ENCODE results near the gene PLAAT5.
A peak's percentile ranks its signal among the peaks of the same experiment; 100 is the strongest.

The PLAAT5 gene

GRCh38 chr11:63506876-63507275, 15.9 kb upstream of the PLAAT5 start:
- in situ Hi-C loops (cut with HindIII; ENCODE audit: low pct_unique_long_range_greater_than_20kb, low sequenced_read_pairs): no loop called here
- no peak for TF ChIP-seq JUND (IDR thresholded peaks at IDR 0.05; ENCODE audit: low read depth)
- DNase-seq (ENCODE audit: low read depth in 1 of 2, low spot score in 1 of 2): peak in 1 of 2 experiments; percentile 49

DNA sequence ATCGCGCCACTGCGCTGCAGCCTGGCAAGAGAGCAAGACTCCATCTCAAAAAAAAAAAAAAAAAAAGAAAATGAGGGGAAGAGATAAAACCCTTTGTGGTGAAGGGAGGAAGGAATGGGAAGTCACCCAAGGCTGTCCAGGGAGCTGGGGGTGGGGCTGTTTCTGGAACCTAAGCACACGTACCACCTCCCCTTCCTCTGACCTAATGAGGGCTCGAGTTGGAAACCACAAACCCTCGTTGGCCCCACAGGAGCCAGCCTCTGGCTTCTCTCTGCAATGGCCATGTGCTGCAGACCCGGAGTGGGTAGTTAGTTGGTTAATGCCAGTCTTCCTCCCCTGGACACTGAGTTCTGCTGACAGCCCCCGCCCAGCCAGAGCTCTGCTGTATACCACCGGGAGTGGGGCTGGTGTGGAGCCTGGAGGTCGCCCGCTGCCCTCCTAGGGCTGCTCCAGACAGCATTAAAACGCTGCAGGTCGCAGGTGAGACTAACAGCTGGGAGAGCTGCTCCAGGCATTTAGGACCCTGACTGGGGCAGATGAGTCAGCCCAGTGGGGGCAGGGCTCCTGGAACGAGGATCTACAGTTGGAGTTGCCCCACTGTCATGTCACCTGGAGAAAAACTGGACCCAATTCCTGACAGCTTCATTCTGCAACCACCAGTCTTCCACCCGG, 15.0 kb upstream of the PLAAT5 start, which contains the start of gene LGALS12:
Gene LGALS12, plus strand, starts transcription at position 228 of the 672 bp plus-strand sequence. Its CDS starts 375 bp downstream, at position 603.
- no peak for TF ChIP-seq JUND (IDR thresholded peaks at IDR 0.05; ENCODE audit: low read depth)
- no peak for DNase-seq (ENCODE audit: low read depth in 1 of 2, low spot score in 1 of 2)
- in situ Hi-C loops (cut with HindIII; ENCODE audit: low pct_unique_long_range_greater_than_20kb, low sequenced_read_pairs): no loop called here

GRCh38 chr11:63504933-63505586, 14.1 kb upstream of the PLAAT5 start:
- in situ Hi-C loops (cut with HindIII; ENCODE audit: low pct_unique_long_range_greater_than_20kb, low sequenced_read_pairs): no loop called here
- peak in 1 of 2 experiments; percentile 39 for DNase-seq (ENCODE audit: low read depth in 1 of 2, low spot score in 1 of 2)
- TF ChIP-seq JUND (IDR thresholded peaks at IDR 0.05; ENCODE audit: low read depth): no peak

DNA sequence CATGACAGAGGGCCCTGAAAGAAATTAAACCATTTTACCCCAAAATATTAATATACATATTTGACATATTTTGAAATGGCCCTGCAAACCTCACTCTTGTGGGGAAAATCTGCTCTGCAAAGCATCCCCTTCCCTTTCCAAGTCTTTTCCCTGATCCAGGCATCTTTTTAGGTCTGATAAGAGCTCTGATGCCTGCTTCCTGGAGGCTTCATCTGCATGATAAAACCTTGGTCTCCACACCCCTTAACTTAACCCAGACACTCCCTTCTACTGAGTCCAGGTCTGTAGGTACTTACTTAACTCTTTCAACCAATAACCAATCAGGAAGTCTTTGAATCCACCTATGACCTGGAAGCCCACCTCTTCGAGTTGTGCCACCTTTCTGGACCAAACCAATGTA, 13.1 kb upstream of the PLAAT5 start:
- DNase-seq (ENCODE audit: low read depth in 1 of 2, low spot score in 1 of 2): no peak
- in situ Hi-C loops (cut with HindIII; ENCODE audit: low pct_unique_long_range_greater_than_20kb, low sequenced_read_pairs): no loop called here
- TF ChIP-seq JUND (IDR thresholded peaks at IDR 0.05; ENCODE audit: low read depth): no peak

DNA sequence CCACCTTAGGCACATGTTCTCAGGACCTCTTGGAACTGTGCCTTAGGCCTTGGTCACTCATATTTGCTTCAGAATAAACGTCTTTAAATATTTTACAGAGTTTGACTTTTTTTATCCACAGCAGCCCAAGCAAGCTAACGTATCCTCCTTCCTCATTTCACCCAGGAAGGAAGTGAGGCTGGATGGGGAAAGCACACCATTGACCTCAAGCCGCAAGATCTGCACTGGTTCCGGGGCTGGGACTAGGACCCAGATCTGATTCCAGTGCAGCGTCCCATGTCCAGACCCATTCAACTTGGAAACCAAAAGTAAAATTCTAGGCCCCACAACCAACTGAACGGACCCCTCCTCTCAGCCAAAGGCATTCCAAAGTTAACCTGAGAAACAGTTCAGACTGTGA, 12.5 kb upstream of the PLAAT5 start:
- no peak for DNase-seq (ENCODE audit: low read depth in 1 of 2, low spot score in 1 of 2)
- in situ Hi-C loops (cut with HindIII; ENCODE audit: low pct_unique_long_range_greater_than_20kb, low sequenced_read_pairs): no loop called here
- no peak for TF ChIP-seq JUND (IDR thresholded peaks at IDR 0.05; ENCODE audit: low read depth)

GRCh38 chr11:63502252-63502820, 11.4 kb upstream of the PLAAT5 start:
- in situ Hi-C loops (cut with HindIII; ENCODE audit: low pct_unique_long_range_greater_than_20kb, low sequenced_read_pairs): no loop called here
- no peak for TF ChIP-seq JUND (IDR thresholded peaks at IDR 0.05; ENCODE audit: low read depth)
- DNase-seq (ENCODE audit: low read depth in 1 of 2, low spot score in 1 of 2): no peak

- in situ Hi-C loops (cut with HindIII; ENCODE audit: low pct_unique_long_range_greater_than_20kb, low sequenced_read_pairs): no loop called here
- TF ChIP-seq JUND (IDR thresholded peaks at IDR 0.05; ENCODE audit: low read depth): no peak
- DNase-seq (ENCODE audit: low read depth in 1 of 2, low spot score in 1 of 2): no peak
These were observed 10.3 kb upstream of the PLAAT5 start for GRCh38 chr11:63501236-63501635.

DNA sequence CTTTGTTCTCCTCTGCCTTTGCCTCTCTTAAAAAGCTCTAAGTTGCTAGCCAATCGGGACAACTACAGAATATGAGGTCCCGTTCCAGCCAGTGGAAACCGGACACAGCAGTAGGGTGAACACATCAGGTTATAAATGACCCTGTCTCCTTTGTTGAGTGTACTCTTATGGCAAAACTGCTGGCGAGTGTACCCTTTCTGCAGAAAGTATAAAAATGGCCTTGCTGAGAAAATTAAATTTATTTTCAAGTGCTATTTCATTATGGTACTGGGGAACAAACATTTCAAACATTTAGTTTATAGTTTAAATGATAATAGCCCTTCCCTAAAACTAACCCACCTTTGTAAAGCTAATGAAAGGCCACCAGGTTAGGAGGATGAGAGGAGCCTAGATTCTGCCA, 8.9 kb upstream of the PLAAT5 start:
- no peak for TF ChIP-seq JUND (IDR thresholded peaks at IDR 0.05; ENCODE audit: low read depth)
- DNase-seq (ENCODE audit: low read depth in 1 of 2, low spot score in 1 of 2): no peak
- in situ Hi-C loops (cut with HindIII; ENCODE audit: low pct_unique_long_range_greater_than_20kb, low sequenced_read_pairs): no loop called here

DNA sequence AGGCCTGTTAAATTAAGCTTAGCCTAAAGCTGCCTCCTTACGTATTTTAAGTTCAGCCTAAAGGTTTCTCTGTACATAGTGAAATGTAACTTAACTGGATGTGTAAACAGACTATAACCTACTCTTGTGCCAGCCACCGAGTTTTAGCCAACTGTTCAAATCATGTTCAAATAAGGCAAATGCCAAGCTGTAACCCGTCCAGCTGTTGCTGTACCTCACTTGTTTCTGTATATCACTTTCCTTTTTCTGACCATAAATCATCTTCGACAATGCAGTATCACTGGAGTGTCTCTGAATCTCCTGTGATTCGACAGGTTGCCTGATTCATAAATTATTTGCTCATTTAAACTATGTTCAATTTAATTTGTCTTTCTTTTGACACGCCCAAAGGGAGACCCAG, 4.0 kb upstream of the PLAAT5 start:
- DNase-seq (ENCODE audit: low read depth in 1 of 2, low spot score in 1 of 2): no peak
- in situ Hi-C loops (cut with HindIII; ENCODE audit: low pct_unique_long_range_greater_than_20kb, low sequenced_read_pairs): no loop called here
- no peak for TF ChIP-seq JUND (IDR thresholded peaks at IDR 0.05; ENCODE audit: low read depth)

DNA sequence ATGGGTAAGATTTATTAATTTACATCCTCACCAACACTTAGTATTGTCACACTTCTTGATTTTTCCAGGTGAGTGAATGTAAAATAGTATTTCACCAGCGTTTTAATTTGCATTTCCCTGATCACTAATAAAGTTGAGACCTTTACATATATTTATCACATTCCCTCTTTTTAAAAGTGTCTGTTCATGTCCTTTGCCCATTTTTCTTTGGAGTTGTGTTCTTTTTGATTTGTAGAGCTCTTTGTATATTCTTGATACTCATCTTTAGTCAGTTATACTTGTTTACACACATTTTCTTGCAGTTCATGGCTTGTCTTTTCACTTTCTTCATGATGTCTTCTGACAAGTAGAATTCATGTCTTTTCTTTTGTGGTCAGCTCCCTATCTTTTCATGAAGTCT, 2.2 kb upstream of the PLAAT5 start:
- in situ Hi-C loops (cut with HindIII; ENCODE audit: low pct_unique_long_range_greater_than_20kb, low sequenced_read_pairs): no loop called here
- DNase-seq (ENCODE audit: low read depth in 1 of 2, low spot score in 1 of 2): no peak
- no peak for TF ChIP-seq JUND (IDR thresholded peaks at IDR 0.05; ENCODE audit: low read depth)

DNA sequence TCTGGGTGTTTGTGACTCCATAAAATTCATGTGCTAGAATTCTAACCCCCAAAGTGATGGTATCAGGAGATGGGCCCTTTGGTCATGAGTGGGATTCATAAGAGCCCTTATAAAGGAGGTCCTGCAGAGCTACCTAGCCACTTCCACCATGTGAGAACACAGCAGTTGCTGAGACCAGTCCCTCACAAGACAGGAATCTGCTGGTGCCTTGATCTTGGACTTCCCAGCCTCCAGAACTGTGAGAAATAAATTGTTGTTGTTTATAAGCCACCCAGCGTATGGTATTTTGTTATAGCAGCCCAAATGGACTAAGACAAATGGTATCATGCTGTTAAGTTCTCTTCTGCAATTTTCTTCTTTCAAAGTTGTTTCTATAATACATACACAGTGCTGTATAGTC, 1.5 kb upstream of the PLAAT5 start:
- no peak for TF ChIP-seq JUND (IDR thresholded peaks at IDR 0.05; ENCODE audit: low read depth)
- in situ Hi-C loops (cut with HindIII; ENCODE audit: low pct_unique_long_range_greater_than_20kb, low sequenced_read_pairs): no loop called here
- DNase-seq (ENCODE audit: low read depth in 1 of 2, low spot score in 1 of 2): no peak

DNA sequence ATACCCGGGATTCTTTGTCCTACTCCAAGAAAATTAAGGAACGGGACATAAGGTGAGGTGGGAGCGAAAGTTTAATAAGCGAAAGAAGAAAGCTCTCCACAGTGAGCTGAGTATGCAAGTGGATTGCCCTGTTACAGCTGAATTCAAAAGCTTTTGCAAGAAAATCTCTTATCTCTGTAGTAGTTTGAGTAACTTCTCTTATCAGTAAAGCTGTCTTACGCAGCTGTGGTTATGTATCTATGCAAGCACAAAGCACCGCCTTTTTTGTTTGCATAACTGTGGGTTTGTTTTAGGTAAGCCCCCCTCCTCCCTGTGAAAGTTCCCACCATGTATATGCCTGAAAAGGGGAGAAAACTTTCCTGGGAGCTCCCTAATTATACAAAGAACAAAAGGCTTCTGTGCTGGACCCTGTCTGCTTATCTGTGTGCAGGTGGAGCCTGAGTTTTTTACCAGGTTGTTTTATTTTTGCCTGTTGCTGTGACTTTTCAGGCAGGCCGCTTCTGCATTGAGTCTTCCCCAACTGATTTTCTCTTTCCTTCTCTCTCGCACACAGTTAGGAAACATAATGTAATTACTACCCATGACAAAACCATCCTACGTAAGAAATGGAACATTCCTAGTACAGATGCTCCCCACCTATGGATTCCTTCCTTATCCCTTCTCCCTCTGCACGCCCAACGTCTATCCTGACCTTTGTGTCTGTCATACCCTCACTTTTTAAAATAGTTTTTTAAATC, 837 bp upstream of the PLAAT5 start:
- in situ Hi-C loops (cut with HindIII; ENCODE audit: low pct_unique_long_range_greater_than_20kb, low sequenced_read_pairs): no loop called here
- TF ChIP-seq JUND (IDR thresholded peaks at IDR 0.05; ENCODE audit: low read depth): no peak
- DNase-seq (ENCODE audit: low read depth in 1 of 2, low spot score in 1 of 2): no peak

- TF ChIP-seq JUND (IDR thresholded peaks at IDR 0.05; ENCODE audit: low read depth): no peak
- no peak for DNase-seq (ENCODE audit: low read depth in 1 of 2, low spot score in 1 of 2)
- in situ Hi-C loops (cut with HindIII; ENCODE audit: low pct_unique_long_range_greater_than_20kb, low sequenced_read_pairs): no loop called here
These were observed 247 bp upstream of the PLAAT5 start for GRCh38 chr11:63491240-63491587.

All from T47D (cell line).